Mesendoderm (in vitro differentiated cells): ENCODE results near the gene ADAMTSL1.

Experiments
- DNase-seq: peaks from one replicate; pipeline ENCODE4 v3.0.0; 2013
- H2AK5ac ChIP-seq: 2 replicates; pipeline ENCODE4 v1.6.1; 2013; ENCODE audit warnings: low read length, inconsistent platforms
- H2BK120ac ChIP-seq: 2 replicates; pipeline ENCODE4 v1.6.1; 2013; ENCODE audit warnings: low read depth, mild to moderate bottlenecking, low read length, moderate library complexity, mixed read lengths
- H2BK15ac ChIP-seq: replicated peaks from 2 replicates; pipeline ENCODE4 v1.6.1; 2013; ENCODE audit warnings: low read depth, mild to moderate bottlenecking, moderate library complexity
- H2BK5ac ChIP-seq: 2 replicates; pipeline ENCODE4 v1.6.1; 2013; ENCODE audit warnings: low read length, inconsistent platforms
- H3K18ac ChIP-seq: 2 replicates; pipeline ENCODE4 v1.6.1; 2013; ENCODE audit warnings: mild to moderate bottlenecking, low read length, mixed read lengths
- H3K23ac ChIP-seq: one replicate; pipeline ENCODE4 v1.6.1; 2013; ENCODE audit warnings: low read length
- H3K27ac ChIP-seq: 2 replicates; pipeline ENCODE4 v1.5.1; 2013; ENCODE audit warnings: low read depth, mild to moderate bottlenecking, inconsistent platforms, low read length, moderate library complexity
- H3K27me3 ChIP-seq: 2 replicates; pipeline ENCODE4 v1.6.1; 2013; ENCODE audit warnings: low read length, control low read depth, mild to moderate bottlenecking, inconsistent platforms; ENCODE audit not compliant: insufficient read depth, poor library complexity
- H3K36me3 ChIP-seq: 2 replicates; pipeline ENCODE4 v1.6.1; 2013; ENCODE audit warnings: low read length, inconsistent platforms; ENCODE audit not compliant: control insufficient read depth, insufficient read depth
- H3K4ac ChIP-seq: one replicate; pipeline ENCODE4 v1.6.1; 2013; ENCODE audit warnings: low read depth, mild to moderate bottlenecking, low read length, moderate library complexity
- H3K4me1 ChIP-seq: 2 replicates; pipeline ENCODE4 v1.6.1; 2013; ENCODE audit warnings: low read depth, low read length, inconsistent platforms; ENCODE audit not compliant: control insufficient read depth
- H3K4me2 ChIP-seq: 2 replicates; pipeline ENCODE4 v1.6.1; 2013; ENCODE audit warnings: low read length
- H3K4me3 ChIP-seq: 2 replicates; pipeline ENCODE4 v1.5.1; 2013; ENCODE audit warnings: mild to moderate bottlenecking, low read length
- H3K56ac ChIP-seq: one replicate; pipeline ENCODE4 v1.6.1; 2013; ENCODE audit warnings: low read length
- H3K79me1 ChIP-seq: 2 replicates; pipeline ENCODE4 v1.6.1; 2013; ENCODE audit warnings: low read length, inconsistent platforms
- H3K79me2 ChIP-seq: 2 replicates; pipeline ENCODE4 v1.6.1; 2013; ENCODE audit warnings: mild to moderate bottlenecking, low read length; ENCODE audit not compliant: control insufficient read depth, insufficient read depth
- H3K9ac ChIP-seq: 2 replicates; pipeline ENCODE4 v1.6.1; 2013; ENCODE audit warnings: low read length, inconsistent platforms
- H4K5ac ChIP-seq: one replicate; pipeline ENCODE4 v1.6.1; 2013; ENCODE audit warnings: low read length
- H4K8ac ChIP-seq: one replicate; pipeline ENCODE4 v1.6.1; 2013; ENCODE audit warnings: low read depth, mild to moderate bottlenecking, control low read depth, low read length, moderate library complexity
- WGBS: extraction: QIAGEN DNeasy Blood & Tissue Kit; methylation state at CpG from one replicate; pipeline ENCODE4 v1.1.7; 2013; ENCODE audit warnings: low lambda C conversion rate, missing lambda C conversion rate; ENCODE audit not compliant: insufficient coverage; ENCODE audit errors: extremely low coverage; 5-methylcytosine and 5-hydroxymethylcytosine counted together

Gene ADAMTSL1

GRCh38 chr9:18684593-18685317 lies 210.8 kb downstream of the ADAMTSL1 start:
- WGBS, result no CpG with 5 or more reads among the region's 5 CpGs
- Histone ChIP-seq H2AK5ac (no peak overlapping the region), H3K18ac (no peak overlapping the region), H2BK5ac (no peak overlapping the region), H3K79me2 (no peaks in the 10 kb centered on the region), H4K5ac (no peak overlapping the region), H3K4ac (no peak overlapping the region), H3K36me3 (no peaks in the 10 kb centered on the region), H3K56ac (no peak overlapping the region), H3K23ac (no peak overlapping the region), H4K8ac (no peak overlapping the region), H3K79me1 (no peaks in the 10 kb centered on the region), H3K27me3 (no peaks in the 10 kb centered on the region), H3K27ac (no peak overlapping the region), H2BK120ac (no peak overlapping the region), H3K4me2 (no peak overlapping the region), H3K4me3 (no peak overlapping the region), H2BK15ac (no peak overlapping the region), H3K9ac (no peak overlapping the region), H3K4me1 (no peaks in the 10 kb centered on the region)
- DNase-seq, result no peak

DNA sequence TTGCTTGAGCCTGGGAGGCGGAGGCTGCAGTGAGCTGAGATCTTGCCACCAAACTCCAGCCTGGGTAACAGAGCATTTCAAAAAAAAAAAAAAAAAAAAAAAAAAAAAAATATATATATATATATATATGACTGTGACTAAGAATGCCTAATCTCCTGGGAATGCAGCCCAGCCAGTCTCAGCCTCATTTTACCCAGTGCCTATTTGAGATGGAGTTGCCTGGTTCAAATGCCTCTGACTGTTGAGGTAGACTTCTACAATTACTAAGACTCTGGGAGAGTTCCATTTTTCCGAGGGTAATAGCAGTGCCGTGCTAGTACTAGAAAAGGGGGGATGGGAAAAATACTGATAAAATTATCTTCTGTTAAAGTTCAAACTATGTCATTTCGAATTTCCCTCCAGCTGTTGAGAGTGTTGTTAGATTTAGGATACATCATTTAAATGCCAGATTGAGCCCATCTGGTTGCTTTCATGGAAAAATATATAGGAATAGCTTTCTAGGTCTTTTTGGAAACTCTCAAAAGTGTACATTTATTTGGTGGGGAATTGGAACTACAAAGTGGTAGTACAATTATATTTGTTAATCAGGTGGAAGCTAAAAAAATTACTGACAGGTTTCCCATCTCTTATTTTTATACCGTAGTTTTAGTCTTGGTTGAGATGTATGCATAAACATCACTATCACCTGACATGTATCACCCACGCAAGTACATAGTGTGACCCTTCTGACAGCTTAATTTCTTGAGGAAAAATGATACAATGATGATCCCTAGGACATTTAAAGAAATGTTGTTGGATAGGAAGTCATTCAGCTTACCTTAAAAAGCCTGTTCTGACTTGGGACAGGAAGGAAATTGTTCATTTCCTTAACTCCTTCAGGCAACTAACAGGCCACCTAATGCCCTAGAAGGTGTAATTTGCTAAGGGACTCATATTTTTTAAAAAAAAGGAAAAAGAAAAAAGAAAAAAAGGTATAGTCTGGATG lies 214.9 kb downstream of the ADAMTSL1 start:
- H3K4me3 ChIP-seq, result no peak overlapping the region
- no peaks in the 10 kb centered on the region for H3K4me1 ChIP-seq
- H3K36me3 ChIP-seq, result no peaks in the 10 kb centered on the region
- H2AK5ac ChIP-seq, result no peak overlapping the region
- no peaks in the 10 kb centered on the region for H3K79me2 ChIP-seq
- H3K4ac ChIP-seq, result no peak overlapping the region
- H4K8ac ChIP-seq, result no peak overlapping the region
- DNase-seq, result no peak
- no peaks in the 10 kb centered on the region for H3K79me1 ChIP-seq
- WGBS, result no CpG with 5 or more reads among the region's 6 CpGs
- H2BK15ac ChIP-seq, result no peak overlapping the region
- no peak overlapping the region for H3K27ac ChIP-seq
- H3K18ac ChIP-seq, result no peak overlapping the region
- no peak overlapping the region for H2BK5ac ChIP-seq
- H3K9ac ChIP-seq, result no peak overlapping the region
- no peaks in the 10 kb centered on the region for H3K27me3 ChIP-seq
- no peak overlapping the region for H3K4me2 ChIP-seq
- no peak overlapping the region for H2BK120ac ChIP-seq
- no peak overlapping the region for H4K5ac ChIP-seq
- no peak overlapping the region for H3K56ac ChIP-seq
- H3K23ac ChIP-seq, result no peak overlapping the region

GRCh38 chr9:18689921-18690320 lies 216.0 kb downstream of the ADAMTSL1 start:
- H3K27me3 ChIP-seq, result no peaks in the 10 kb centered on the region
- H4K5ac ChIP-seq, result no peak overlapping the region
- H2BK15ac ChIP-seq, result no peak overlapping the region
- H3K79me1 ChIP-seq, result no peaks in the 10 kb centered on the region
- no peak overlapping the region for H3K4ac ChIP-seq
- H3K27ac ChIP-seq, result no peak overlapping the region
- no peak overlapping the region for H3K18ac ChIP-seq
- H2AK5ac ChIP-seq, result no peak overlapping the region
- no peak overlapping the region for H3K56ac ChIP-seq
- H3K23ac ChIP-seq, result no peak overlapping the region
- no peak overlapping the region for H3K9ac ChIP-seq
- no peak overlapping the region for H2BK5ac ChIP-seq
- DNase-seq, result no peak
- H3K36me3 ChIP-seq, result no peaks in the 10 kb centered on the region
- H3K4me3 ChIP-seq, result no peak overlapping the region
- no peak overlapping the region for H3K4me2 ChIP-seq
- H3K4me1 ChIP-seq, result no peaks in the 10 kb centered on the region
- H4K8ac ChIP-seq, result no peak overlapping the region
- no peaks in the 10 kb centered on the region for H3K79me2 ChIP-seq
- no peak overlapping the region for H2BK120ac ChIP-seq

- no peak overlapping the region for H2BK120ac ChIP-seq
- no peaks in the 10 kb centered on the region for H3K79me1 ChIP-seq
- H3K79me2 ChIP-seq, result no peaks in the 10 kb centered on the region
- no peak overlapping the region for H4K5ac ChIP-seq
- H3K36me3 ChIP-seq, result no peaks in the 10 kb centered on the region
- no peak overlapping the region for H3K4ac ChIP-seq
- H3K27ac ChIP-seq, result no peak overlapping the region
- H2AK5ac ChIP-seq, result no peak overlapping the region
- no peak overlapping the region for H3K4me3 ChIP-seq
- no peak overlapping the region for H3K4me2 ChIP-seq
- WGBS, result no CpG with 5 or more reads among the region's 5 CpGs
- no peak overlapping the region for H3K9ac ChIP-seq
- no peak overlapping the region for H2BK15ac ChIP-seq
- H3K56ac ChIP-seq, result no peak overlapping the region
- H3K4me1 ChIP-seq, result no peaks in the 10 kb centered on the region
- no peak overlapping the region for H3K18ac ChIP-seq
- H3K23ac ChIP-seq, result no peak overlapping the region
- H4K8ac ChIP-seq, result no peak overlapping the region
- no peak overlapping the region for H2BK5ac ChIP-seq
- DNase-seq, result no peak
- no peaks in the 10 kb centered on the region for H3K27me3 ChIP-seq
Observed at GRCh38 chr9:18692268-18692667, 218.3 kb downstream of the ADAMTSL1 start.

DNA sequence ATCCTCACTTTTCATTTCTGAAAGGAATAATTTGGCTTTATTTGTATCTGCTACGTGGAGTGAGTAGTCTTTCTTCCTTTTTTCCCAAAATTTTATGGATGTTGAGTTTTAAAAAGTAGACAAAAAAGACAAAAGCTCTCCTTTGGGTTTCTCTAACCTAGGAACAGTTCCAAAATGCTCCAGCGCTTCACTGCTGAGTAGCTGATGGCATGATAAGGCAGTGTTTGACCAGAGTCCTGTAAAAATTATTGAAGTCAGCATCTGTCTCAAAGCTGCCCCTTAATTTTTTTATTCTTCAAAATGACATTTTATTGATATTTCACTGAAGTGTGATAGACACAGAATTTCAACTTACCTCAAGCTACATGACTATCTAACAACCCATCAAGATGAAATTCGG lies 219.0 kb downstream of the ADAMTSL1 start:
- Histone ChIP-seq H3K4me2 (no peak overlapping the region), H3K27ac (no peak overlapping the region), H2AK5ac (no peak overlapping the region), H3K4me3 (no peak overlapping the region), H3K36me3 (no peaks in the 10 kb centered on the region), H2BK15ac (no peak overlapping the region), H4K5ac (no peak overlapping the region), H3K27me3 (no peaks in the 10 kb centered on the region), H2BK120ac (no peak overlapping the region), H3K4ac (no peak overlapping the region), H3K56ac (no peak overlapping the region), H3K18ac (no peak overlapping the region), H3K79me2 (no peaks in the 10 kb centered on the region), H2BK5ac (no peak overlapping the region), H3K4me1 (no peaks in the 10 kb centered on the region), H3K79me1 (no peaks in the 10 kb centered on the region), H3K23ac (no peak overlapping the region), H4K8ac (no peak overlapping the region), H3K9ac (no peak overlapping the region)
- no CpG with 5 or more reads among the region's 3 CpGs for WGBS
- no peak for DNase-seq
